Prostate gland (tissue), 2 donors: ENCODE data around the gene RIPOR2. TPM values are rescaled to one million over a fixed set of nuclear protein-coding genes. Genes with fewer than 3 reads are reported as not detected.

Source experiments
- DNase-seq: peaks from one replicate; pipeline ENCODE4 v3.0.0-alpha.2; 2019; ENCODE audit warnings: low spot score
- H3K27ac ChIP-seq, 2 donors: fragments of 200-600 bp; sonication (generic); 2 replicates each; pipeline ENCODE4 v1.5.1; 2017 to 2019
- H3K27me3 ChIP-seq: fragments of 200-600 bp; sonication (generic); replicated peaks from 2 replicates; pipeline ENCODE4 v1.5.1; 2019; ENCODE audit not compliant: insufficient read depth
- H3K36me3 ChIP-seq, 2 donors: fragments of 200-600 bp; sonication (generic); 1 replicate in 1 of 2; 2 replicates in 1 of 2; pipeline versions ENCODE4 v1.5.1 to v1.8.1; 2017 to 2019
- H3K4me1 ChIP-seq: fragments of 200-600 bp; sonication (generic); replicated peaks from 2 replicates; pipeline ENCODE4 v1.5.1; 2019
- H3K4me3 ChIP-seq, 2 donors: fragments of 200-600 bp; sonication (generic); 2 replicates each; pipeline ENCODE4 v1.5.1; 2017 to 2019
- H3K9me3 ChIP-seq: fragments of 200-600 bp; sonication (generic); 2 replicates; pipeline ENCODE4 v1.5.1; 2017
- CTCF ChIP-seq, 4 experiments: fragments of 200-600 bp in 2 of 4; fragments of 450-650 bp in 2 of 4; sonication (generic) in 2 of 4; IDR thresholded peaks; 1 replicate in 3 of 4; 2 replicates in 1 of 4; pipeline ENCODE4 v1.5.1; 2016 to 2019; ENCODE audit warnings: antibody characterized with exemption in 4 of 4, mild to moderate bottlenecking in 2 of 4, moderate library complexity in 2 of 4
- POLR2A ChIP-seq: fragments of 450-650 bp; IDR thresholded peaks from one replicate; pipeline ENCODE4 v1.6.1; 2016; ENCODE audit warnings: antibody characterized with exemption, mild to moderate bottlenecking
- POLR2AphosphoS5 ChIP-seq: sonication (generic); formaldehyde crosslinking; IDR thresholded peaks from one replicate; pipeline ENCODE4 v1.6.1; 2017; ENCODE audit warnings: antibody characterized with exemption
- WGBS: methylation state at CpG from one replicate; pipeline ENCODE4 v1.1.5; 2018; 5-methylcytosine and 5-hydroxymethylcytosine counted together
- intact Hi-C: fragments of 100-400 bp; cut with DNase I; formaldehyde crosslinking; loops from one replicate; pipeline ENCODE4 v1.14.2; 2022
- total RNA-seq, 2 donors: library from RNA; depleted of rRNA; stranded (reverse); fragments of >200 nt; gene quantifications; one replicate each; pipeline ENCODE4 v1.1.0, GENCODE V29; 2016

RIPOR2 gene
- total RNA-seq, 2 donors from 2014 or later, result 16.1 to 23.7 TPM

- H3K27ac ChIP-seq, result no peak overlapping the region
- no peak for DNase-seq
- no peak for TF ChIP-seq CTCF (IDR thresholded peaks at IDR 0.05)
- TF ChIP-seq POLR2AphosphoS5, result no peak
- no peak for TF ChIP-seq POLR2A
- no peaks in the 10 kb centered on the region for H3K9me3 ChIP-seq
- H3K27me3 ChIP-seq, result no peaks in the 10 kb centered on the region
- intact Hi-C loops, result no loop called here
- 80% methylated on average over 8 of the region's 8 CpGs for whole genome bisulfite sequencing
- H3K4me1 ChIP-seq, result no peaks in the 10 kb centered on the region
- H3K4me3 ChIP-seq, result no peak overlapping the region
- no peaks in the 10 kb centered on the region for H3K36me3 ChIP-seq
These were observed 36.4 kb downstream of the RIPOR2 start for GRCh38 chr6:24899136-24899996.

DNA sequence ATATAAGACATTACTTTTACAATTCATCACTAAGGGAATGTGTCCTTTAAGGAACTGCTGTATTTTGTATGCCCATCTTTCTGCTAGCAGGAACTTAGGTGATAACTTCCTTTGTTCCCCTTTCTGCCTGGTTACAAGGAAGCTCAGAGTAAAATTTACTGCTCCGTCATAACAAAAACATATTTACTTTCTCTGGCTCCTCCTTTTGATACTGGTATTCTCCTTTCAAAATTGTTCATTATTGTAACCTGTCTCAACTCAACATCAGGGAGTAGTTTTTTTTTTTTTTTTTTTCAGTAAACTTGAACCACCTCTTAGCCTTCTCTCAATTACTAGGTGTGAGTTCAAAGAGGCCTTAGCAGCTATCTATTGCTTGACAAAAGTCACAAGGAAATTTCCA lies 37.1 kb downstream of the RIPOR2 start:
- H3K27me3 ChIP-seq, result no peaks in the 10 kb centered on the region
- H3K4me1 ChIP-seq, result no peaks in the 10 kb centered on the region
- no peak overlapping the region for H3K27ac ChIP-seq
- no peak for DNase-seq
- TF ChIP-seq CTCF (IDR thresholded peaks at IDR 0.05) (no peak), POLR2A (no peak), POLR2AphosphoS5 (no peak)
- intact Hi-C loops, result no loop called here
- H3K9me3 ChIP-seq, result no peaks in the 10 kb centered on the region
- 0% methylated on average over 1 of the region's 1 CpG for WGBS
- no peaks in the 10 kb centered on the region for H3K36me3 ChIP-seq
- H3K4me3 ChIP-seq, result no peak overlapping the region

DNA sequence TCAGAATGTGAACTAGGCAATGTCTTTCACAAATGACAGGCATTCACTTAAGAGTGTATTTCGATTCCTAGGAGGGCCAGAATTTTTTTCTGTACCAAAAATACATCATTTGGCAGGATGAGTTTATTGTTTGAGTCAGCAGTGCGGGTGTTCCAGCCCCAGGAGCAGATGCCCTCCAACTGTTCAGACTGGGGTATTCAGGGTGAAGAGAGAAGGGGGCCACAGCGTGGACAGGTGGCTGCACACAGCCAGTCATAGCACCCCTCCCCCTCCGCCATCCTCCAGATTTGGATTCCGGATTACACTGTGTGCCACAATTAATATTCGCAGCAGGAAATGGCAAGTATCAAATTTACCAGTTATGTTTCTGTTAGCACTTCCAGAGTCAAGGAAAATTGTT lies 38.6 kb downstream of the RIPOR2 start:
- Histone ChIP-seq H3K27ac (no peak overlapping the region), H3K4me1 (no peaks in the 10 kb centered on the region), H3K36me3 (no peaks in the 10 kb centered on the region), H3K9me3 (no peaks in the 10 kb centered on the region), H3K27me3 (no peaks in the 10 kb centered on the region), H3K4me3 (no peak overlapping the region)
- DNase-seq, result no peak
- TF ChIP-seq POLR2AphosphoS5, result no peak
- TF ChIP-seq POLR2A, result no peak
- no peak for TF ChIP-seq CTCF (IDR thresholded peaks at IDR 0.05)
- WGBS, result 88% methylated on average over 6 of the region's 6 CpGs
- intact Hi-C loops, result no loop called here

- no peak for DNase-seq
- no peak overlapping the region for H3K4me3 ChIP-seq
- TF ChIP-seq POLR2AphosphoS5 (no peak), CTCF (IDR thresholded peaks at IDR 0.05) (no peak), POLR2A (no peak)
- H3K9me3 ChIP-seq, result no peaks in the 10 kb centered on the region
- no peaks in the 10 kb centered on the region for H3K4me1 ChIP-seq
- H3K36me3 ChIP-seq, result no peaks in the 10 kb centered on the region
- no peaks in the 10 kb centered on the region for H3K27me3 ChIP-seq
- WGBS, result 59% methylated on average over 1 of the region's 1 CpG
- H3K27ac ChIP-seq, result no peak overlapping the region
- intact Hi-C loops, result no loop called here
These were observed 42.4 kb downstream of the RIPOR2 start for GRCh38 chr6:24893342-24893850.

DNA sequence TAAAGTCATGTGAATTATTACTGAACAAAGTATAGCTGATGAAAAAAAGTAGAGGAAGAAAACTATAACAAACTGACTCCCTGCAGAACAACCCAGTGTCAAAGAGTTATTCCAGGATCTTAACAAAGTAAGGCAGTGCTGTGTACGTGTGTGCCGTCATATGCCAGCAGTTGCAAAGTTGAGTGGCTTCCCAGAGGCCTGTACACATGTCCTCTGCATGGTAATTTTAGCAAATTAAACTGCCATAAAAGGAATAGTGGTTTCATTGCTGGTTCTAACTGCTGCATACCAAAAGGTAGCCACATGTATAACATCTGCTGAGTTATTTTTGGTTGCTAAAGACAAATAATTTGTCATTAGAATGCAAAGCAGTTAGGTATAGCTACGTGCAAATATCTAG lies 44.8 kb downstream of the RIPOR2 start:
- H3K27me3 ChIP-seq, result no peaks in the 10 kb centered on the region
- intact Hi-C loops, result no loop called here
- no peak overlapping the region for H3K27ac ChIP-seq
- 76% methylated on average over 3 of the region's 3 CpGs for WGBS
- no peaks in the 10 kb centered on the region for H3K36me3 ChIP-seq
- no peak overlapping the region for H3K4me3 ChIP-seq
- no peaks in the 10 kb centered on the region for H3K4me1 ChIP-seq
- TF ChIP-seq POLR2A (no peak), CTCF (IDR thresholded peaks at IDR 0.05) (no peak), POLR2AphosphoS5 (no peak)
- no peak for DNase-seq
- no peaks in the 10 kb centered on the region for H3K9me3 ChIP-seq
